Kidney glomerular epithelial cell (primary cell): ENCODE results near the gene DHX8.
"Not testable (repeated sequence)": the region's sequence is repeated elsewhere in the genome, so short reads cannot be mapped to it uniquely, and the experiment has no call there.

Experiments used
- DNase-seq: peaks from one replicate; lab custom pipeline; 2025; lab: John Stamatoyannopoulos, UW

The DHX8 gene

GRCh38 chr17:43461185-43461584 lies 22.6 kb upstream of the DHX8 start:
- no peak for DNase-seq

- DNase-seq: not testable (repeated sequence)
Observed at GRCh38 chr17:43462569-43462968, 21.2 kb upstream of the DHX8 start.

GRCh38 chr17:43463241-43463640 lies 20.5 kb upstream of the DHX8 start:
- no peak for DNase-seq

GRCh38 chr17:43464046-43464445 lies 19.7 kb upstream of the DHX8 start:
- no peak for DNase-seq

- DNase-seq: no peak
Observed at GRCh38 chr17:43465049-43465448, 18.7 kb upstream of the DHX8 start.

GRCh38 chr17:43467981-43468581 lies 15.7 kb upstream of the DHX8 start:
- DNase-seq: peak; percentile 65

- no peak for DNase-seq
Observed at GRCh38 chr17:43468691-43469139, 15.1 kb upstream of the DHX8 start.

- DNase-seq: peak; percentile 42
Observed at GRCh38 chr17:43469145-43469544, 14.6 kb upstream of the DHX8 start.

- DNase-seq: no peak
Observed at GRCh38 chr17:43471585-43472160, 12.1 kb upstream of the DHX8 start.

- DNase-seq: no peak
Observed at GRCh38 chr17:43475494-43476089, 8.2 kb upstream of the DHX8 start.

GRCh38 chr17:43476306-43476705 lies 7.5 kb upstream of the DHX8 start:
- DNase-seq: not testable (repeated sequence)

GRCh38 chr17:43477832-43478634 lies 5.7 kb upstream of the DHX8 start:
- no peak for DNase-seq

GRCh38 chr17:43479948-43480347 lies 3.8 kb upstream of the DHX8 start:
- no peak for DNase-seq

- DNase-seq: no peak
Observed at GRCh38 chr17:43482103-43483012, 1.4 kb upstream of the DHX8 start.

GRCh38 chr17:43490621-43491020 lies 6.8 kb downstream of the DHX8 start:
- no peak for DNase-seq

GRCh38 chr17:43509440-43509839 lies 25.7 kb downstream of the DHX8 start:
- not testable (repeated sequence) for DNase-seq

- not testable (repeated sequence) for DNase-seq
Observed at GRCh38 chr17:43511199-43511598, 27.4 kb downstream of the DHX8 start.

GRCh38 chr17:43515656-43516055 lies 31.9 kb downstream of the DHX8 start:
- DNase-seq: no peak

- DNase-seq: no peak
Observed at GRCh38 chr17:43517161-43517560, 33.4 kb downstream of the DHX8 start.

- no peak for DNase-seq
Observed at GRCh38 chr17:43517615-43518386, 34.0 kb downstream of the DHX8 start.

GRCh38 chr17:43521389-43521788 lies 37.6 kb downstream of the DHX8 start:
- no peak for DNase-seq
